Measurements from ENCODE around the gene DSTN.
"Not testable (repeated sequence)": the region's sequence is repeated elsewhere in the genome, so short reads cannot be mapped to it uniquely, and the experiment has no call there.

DSTN gene

DNA sequence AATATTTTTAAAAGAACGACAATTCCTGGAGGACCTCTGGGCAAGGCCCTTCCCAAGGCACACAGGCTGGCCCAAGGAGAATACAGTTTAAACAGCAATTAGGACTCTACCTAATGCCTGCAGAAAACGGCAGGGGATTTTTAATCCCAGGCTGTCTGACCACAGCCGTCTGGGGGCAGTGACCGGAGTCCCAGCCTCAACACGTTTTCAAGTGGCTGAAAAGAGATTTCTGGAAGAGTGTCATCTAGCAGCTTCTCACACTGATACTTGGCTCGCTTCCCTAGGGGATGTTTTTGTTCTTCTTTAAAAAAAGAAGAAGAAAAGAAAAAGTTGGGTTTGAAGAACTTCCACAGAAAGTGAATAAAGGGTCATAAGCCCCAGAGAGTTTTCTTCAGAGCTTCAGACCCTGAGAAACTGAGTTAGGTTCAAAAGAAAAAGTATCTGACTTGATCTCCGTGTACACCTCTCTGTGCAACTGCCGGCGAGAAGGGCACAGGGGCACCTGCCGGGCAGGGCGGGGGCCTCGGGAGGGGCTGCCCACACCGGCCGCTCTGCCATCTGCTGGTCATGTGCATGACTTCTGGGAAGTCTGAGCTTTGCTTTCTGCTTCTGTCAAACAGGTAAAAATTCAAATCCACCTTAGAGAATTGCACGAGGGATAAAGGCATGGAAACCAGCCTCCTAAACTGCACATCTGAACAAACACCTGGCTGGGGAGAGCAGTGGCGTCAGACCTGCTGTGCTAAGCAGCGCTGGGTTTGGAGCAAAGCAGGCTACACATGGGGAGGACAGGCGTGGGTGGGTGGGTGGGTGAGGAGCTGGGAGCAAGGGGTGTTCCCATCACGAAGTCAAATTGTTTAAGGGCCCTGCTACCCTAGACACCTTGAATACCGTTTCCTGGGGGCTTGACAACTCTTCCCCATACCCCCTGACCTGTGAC, 79.2 kb downstream of the DSTN start:
- peak in 1 of 3 donors; percentile 8 for DNase-seq (ENCODE audit: low read depth in 2 of 3, low spot score in 1 of 3)

GRCh38 chr20:17650301-17651128, 80.6 kb downstream of the DSTN start:
- no peak for DNase-seq (ENCODE audit: low read depth in 2 of 3, low spot score in 1 of 3)

GRCh38 chr20:17651129-17651759, 81.4 kb downstream of the DSTN start:
- DNase-seq (ENCODE audit: low read depth in 2 of 3, low spot score in 1 of 3), result no peak

- no peak for DNase-seq (ENCODE audit: low read depth in 2 of 3, low spot score in 1 of 3)
Measured at GRCh38 chr20:17651760-17652388, 82.0 kb downstream of the DSTN start.

- DNase-seq (ENCODE audit: low read depth in 2 of 3, low spot score in 1 of 3), result no peak
Measured at GRCh38 chr20:17652411-17652810, 82.5 kb downstream of the DSTN start.

GRCh38 chr20:17653835-17654648, 84.2 kb downstream of the DSTN start:
- no peak for DNase-seq (ENCODE audit: low read depth in 2 of 3, low spot score in 1 of 3)

DNA sequence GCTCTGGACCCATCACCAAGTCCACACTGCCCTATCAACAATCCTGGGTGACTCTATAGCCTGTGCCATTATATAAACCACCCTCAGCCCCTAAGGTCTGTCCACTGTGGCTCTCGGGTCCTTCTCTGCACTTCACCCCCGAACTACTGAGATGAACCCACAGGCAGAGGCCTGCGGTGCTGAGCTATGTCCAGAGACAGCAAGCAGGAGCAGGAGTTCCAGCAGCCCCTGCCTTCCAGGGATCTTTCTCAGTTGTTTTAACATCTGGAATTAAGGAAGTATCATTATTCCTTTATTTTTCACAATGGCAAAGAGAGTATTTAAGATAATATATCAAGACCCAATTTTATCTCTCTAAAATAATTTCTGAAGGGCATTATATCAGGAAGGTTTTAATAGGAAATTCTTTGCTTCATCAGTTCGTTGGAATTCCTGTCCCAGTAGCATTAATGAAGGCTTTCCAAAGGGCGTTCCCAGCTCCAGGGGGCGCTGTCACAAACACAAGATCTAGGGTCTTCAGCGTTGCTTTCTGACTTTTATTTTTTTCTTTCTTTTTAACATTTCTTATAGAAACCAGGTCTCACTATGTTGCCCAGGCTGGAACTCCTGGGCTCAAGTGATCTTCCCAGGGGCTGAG, 84.9 kb downstream of the DSTN start:
- DNase-seq (ENCODE audit: low read depth in 2 of 3, low spot score in 1 of 3), result no peak

- no peak for DNase-seq (ENCODE audit: low read depth in 2 of 3, low spot score in 1 of 3)
Measured at GRCh38 chr20:17655286-17655651, 85.4 kb downstream of the DSTN start.

GRCh38 chr20:17655865-17656479, 86.1 kb downstream of the DSTN start:
- DNase-seq (ENCODE audit: low read depth in 2 of 3, low spot score in 1 of 3), result no peak

DNA sequence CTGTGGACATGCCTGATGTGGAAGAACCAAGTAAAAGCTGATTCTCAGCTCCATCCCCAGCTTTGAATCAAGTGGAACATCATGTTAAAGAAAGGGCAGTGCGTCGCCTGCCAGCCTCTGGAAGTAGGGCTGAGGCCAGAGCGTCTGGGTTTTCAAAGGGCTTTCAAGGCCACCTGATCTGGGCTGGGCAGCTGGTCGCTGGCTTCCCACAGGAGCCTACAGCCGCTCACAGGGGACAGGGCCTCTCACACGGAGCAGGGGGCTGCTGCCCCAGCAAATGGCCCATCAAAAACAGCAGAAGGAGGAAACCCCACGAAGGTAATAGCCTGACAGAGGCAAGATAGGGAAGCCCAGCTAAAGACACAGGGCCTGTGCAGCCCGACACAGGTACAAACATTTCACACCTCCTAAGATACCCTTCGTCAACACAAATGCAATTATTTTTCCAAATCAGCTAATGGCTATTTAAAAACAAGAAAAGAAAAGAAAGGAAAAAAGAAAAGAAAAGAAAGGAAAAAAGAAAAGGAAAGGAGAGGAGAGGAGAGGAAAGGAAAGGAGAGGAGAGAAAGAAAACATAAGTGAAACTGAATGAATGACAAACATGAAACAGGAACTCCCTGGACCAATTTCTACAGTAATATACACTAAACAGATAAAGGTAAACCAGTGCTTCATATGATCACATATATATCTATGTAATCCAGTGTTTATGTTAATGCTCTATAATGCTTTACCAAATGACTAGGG, 87.4 kb downstream of the DSTN start:
- no peak for DNase-seq (ENCODE audit: low read depth in 2 of 3, low spot score in 1 of 3)

GRCh38 chr20:17657898-17658647, 88.2 kb downstream of the DSTN start:
- DNase-seq (ENCODE audit: low read depth in 2 of 3, low spot score in 1 of 3), result no peak

GRCh38 chr20:17658648-17658993, 88.7 kb downstream of the DSTN start:
- DNase-seq (ENCODE audit: low read depth in 2 of 3, low spot score in 1 of 3), result no peak

- DNase-seq (ENCODE audit: low read depth in 2 of 3, low spot score in 1 of 3), result not testable (repeated sequence)
Measured at GRCh38 chr20:17659344-17659743, 89.5 kb downstream of the DSTN start.

All from stimulated activated CD4-positive, alpha-beta T cell treated with anti-CD3 and anti-CD28 coated beads, Interleukin-12 subunit alpha, Interleukin-12 subunit beta, amount 100 ng/mL, for 48 hours (primary cell).